ENCODE data around the gene CORO1C.

Gene CORO1C

DNA sequence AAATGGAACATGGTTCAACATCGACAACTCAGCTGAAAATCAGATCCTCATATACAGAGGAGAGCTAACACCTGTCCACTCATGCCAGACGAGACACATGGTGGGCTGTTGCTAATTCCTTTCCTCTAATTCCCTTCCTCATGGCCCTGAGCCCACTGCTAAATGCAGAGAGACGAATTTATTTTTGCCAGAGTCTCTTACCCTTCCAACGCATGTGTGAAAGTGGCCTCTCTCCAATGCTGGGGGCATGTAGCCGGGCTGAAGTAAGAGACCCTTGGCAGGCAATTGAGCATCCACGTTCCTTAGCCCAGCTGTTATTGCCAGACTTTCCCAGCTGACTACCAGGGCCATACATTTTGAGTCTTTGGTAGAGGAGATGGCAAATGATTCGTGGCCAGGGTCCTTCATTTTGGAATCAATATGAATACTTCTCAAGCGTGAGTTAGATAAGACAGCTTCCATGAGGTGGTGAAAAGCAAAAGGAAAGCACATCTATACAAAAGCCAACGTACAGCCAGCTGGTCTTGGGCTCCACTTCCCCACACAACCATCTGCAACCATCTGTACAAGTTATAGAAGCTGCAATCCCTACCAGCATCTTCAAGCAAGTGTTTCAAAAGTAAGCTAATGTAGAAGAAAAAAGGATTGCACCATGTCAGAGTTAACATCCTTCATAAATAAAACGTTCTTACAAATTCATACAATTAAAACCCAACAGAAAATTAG, 28.6 kb downstream of the CORO1C start:
- H3K4me3 ChIP-seq = peak overlapping the region; percentile 48

DNA sequence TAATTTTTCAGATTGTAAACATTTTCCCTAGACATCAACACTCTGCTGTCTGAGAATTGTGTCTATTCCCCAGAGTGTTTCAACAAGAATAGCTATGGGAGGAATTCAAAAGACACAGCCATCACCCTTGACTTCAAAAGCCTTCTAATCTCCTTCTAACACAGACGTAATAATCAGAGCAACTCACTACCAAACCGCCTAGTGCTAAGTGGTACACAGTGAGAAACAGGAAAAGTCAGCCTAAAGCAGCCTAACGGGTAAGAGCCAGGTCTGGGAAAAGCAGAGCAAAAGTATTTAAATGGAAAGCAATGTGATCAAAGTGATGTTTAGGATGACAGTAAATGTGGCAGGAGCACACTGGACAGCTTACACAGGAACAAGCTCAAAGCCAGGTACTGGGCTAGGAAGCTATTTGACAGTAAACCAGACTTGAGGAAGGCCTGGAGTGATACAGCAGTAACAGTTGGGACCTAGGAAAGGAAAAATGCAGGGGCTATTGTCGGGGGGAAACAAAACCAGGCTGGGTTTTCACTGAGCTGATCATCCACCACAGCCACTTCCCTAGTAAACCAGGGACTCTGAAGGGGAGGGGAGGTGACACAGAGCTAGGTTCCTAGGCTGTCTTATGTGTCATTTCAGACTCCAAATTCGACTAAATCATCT, 29.4 kb downstream of the CORO1C start:
- no peak for DNase-seq (ENCODE audit: low spot score)
- Histone ChIP-seq H3K4me3 (peak overlapping the region; percentile 48), H3K27ac (peak overlapping the region; percentile 79 to 81)
- TF ChIP-seq, protein P1, sequence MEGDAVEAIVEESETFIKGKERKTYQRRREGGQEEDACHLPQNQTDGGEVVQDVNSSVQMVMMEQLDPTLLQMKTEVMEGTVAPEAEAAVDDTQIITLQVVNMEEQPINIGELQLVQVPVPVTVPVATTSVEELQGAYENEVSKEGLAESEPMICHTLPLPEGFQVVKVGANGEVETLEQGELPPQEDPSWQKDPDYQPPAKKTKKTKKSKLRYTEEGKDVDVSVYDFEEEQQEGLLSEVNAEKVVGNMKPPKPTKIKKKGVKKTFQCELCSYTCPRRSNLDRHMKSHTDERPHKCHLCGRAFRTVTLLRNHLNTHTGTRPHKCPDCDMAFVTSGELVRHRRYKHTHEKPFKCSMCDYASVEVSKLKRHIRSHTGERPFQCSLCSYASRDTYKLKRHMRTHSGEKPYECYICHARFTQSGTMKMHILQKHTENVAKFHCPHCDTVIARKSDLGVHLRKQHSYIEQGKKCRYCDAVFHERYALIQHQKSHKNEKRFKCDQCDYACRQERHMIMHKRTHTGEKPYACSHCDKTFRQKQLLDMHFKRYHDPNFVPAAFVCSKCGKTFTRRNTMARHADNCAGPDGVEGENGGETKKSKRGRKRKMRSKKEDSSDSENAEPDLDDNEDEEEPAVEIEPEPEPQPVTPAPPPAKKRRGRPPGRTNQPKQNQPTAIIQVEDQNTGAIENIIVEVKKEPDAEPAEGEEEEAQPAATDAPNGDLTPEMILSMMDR (IDR thresholded peaks at IDR 0.05) = no peak

More for the DNA sequence above, 28.6 kb downstream of the CORO1C start:
- peak overlapping the region; percentile 79 to 81 for H3K27ac ChIP-seq
- TF ChIP-seq, protein P1 (IDR thresholded peaks at IDR 0.05) = no peak
- DNase-seq (ENCODE audit: low spot score) = no peak

DNA sequence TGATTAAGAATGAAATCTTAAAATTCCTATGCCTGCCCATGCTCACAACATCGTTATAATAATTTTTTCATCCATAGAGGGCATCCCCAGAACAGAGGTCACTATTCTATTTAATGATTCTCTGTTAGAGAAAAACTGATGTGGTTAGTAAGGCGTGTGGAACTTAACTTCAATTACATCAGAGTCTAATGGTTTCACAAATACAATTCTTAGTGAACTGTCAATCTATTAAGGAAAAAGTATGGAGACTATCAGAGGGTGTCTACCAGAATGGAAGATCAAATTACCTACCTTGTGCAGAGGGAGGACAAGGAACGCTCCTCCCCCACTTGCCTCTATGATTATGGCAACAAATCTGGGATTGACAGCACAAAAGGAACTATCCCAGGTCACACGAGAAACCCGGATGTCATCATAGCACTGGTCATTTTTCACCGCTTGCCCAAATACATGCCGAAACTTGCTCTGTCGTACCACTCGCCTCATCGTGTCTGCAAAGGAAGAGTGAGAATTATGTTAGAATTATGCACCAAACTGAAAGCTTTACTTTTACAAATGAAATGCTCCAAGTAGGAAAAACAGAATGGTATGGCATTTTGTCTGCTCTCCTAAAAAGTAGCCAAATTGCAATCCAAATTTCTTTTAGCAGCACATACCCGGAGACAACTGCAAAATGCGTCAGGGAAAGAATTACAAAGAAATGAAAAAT, 30.3 kb downstream of the CORO1C start:
- DNase-seq (ENCODE audit: low spot score) = no peak
- Histone ChIP-seq H3K27ac (peak overlapping the region; percentile 79 to 81), H3K4me3 (peak overlapping the region; percentile 48)

DNA sequence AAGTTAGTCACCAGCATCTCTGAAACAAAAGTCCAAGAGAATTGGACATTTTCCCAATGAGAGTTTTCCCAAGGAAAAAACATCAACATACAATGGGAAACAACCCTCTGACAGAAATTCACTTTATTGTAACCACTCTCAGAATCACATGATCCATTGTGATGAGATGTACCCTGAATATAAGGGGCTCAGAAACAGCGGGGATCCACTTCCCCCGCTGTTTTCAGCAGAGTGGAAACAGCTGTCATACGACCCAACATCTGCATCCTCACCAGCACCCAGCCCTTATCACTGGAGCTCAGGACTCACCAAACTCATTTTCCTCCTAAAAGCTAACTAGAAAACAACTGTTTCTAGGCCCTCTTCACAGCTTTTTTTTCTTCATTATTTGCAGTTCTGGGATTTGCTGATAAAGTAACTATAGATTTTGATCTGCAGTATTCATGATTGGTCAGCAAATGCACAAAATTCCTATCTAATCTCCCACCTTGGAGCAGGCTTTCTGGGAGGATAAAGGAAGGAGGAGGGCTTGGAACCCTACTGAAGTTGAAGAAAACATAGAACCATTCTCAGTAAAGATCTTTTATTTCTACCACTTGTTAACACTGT, 31.3 kb downstream of the CORO1C start:
- DNase-seq (ENCODE audit: low spot score) = no peak
- no peak overlapping the region for H3K4me3 ChIP-seq
- TF ChIP-seq, protein P1 (IDR thresholded peaks at IDR 0.05) = no peak
- H3K27ac ChIP-seq = peak overlapping the region; percentile 6 to 61

More for the DNA sequence above, 30.3 kb downstream of the CORO1C start:
- TF ChIP-seq, protein P1 (IDR thresholded peaks at IDR 0.05) = no peak

DNA sequence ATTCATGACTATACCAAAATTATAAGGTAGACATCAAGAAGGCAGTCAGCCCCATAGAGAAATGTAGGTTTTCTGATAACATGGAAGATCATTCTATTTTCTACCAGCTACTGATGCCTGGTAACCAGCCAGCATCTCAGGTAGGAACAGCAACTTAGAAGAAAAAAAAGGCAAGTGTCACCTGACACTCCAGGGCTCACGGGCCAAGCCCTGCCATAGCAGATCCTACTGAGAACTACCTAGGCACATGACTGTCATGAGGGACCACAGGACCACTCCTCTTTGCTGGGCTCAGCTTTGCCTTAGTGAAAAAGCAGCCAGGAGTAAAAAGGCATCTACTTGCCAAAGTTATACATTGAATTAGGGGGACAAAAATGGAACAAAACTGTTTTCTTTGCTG, 33.4 kb downstream of the CORO1C start:
- DNase-seq (ENCODE audit: low spot score) = no peak
- TF ChIP-seq, protein P1 (IDR thresholded peaks at IDR 0.05) = no peak
- H3K27ac ChIP-seq = peak overlapping the region; percentile 32 to 82
- no peak overlapping the region for H3K4me3 ChIP-seq

DNA sequence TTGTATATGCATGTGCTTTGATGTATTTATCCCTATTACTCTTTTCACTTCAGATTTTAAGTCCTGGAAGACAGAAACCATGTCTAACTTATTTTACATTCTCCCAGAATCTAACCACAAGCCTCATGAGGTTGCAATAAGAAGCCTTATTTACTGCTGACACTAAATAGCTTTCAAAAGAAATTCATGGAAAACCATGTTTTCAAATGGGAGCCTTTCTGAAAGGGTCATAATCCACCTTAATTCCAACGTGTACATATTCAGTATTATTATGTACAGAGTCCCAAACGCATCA, 34.4 kb downstream of the CORO1C start:
- H3K4me3 ChIP-seq = no peak overlapping the region
- TF ChIP-seq, protein P1 (IDR thresholded peaks at IDR 0.05) = no peak
- no peak for DNase-seq (ENCODE audit: low spot score)
- H3K27ac ChIP-seq = peak overlapping the region; percentile 61 to 82

Data from coronary artery (tissue), 2 donors.